ENCODE measurements around the gene FAM221B.

DNA sequence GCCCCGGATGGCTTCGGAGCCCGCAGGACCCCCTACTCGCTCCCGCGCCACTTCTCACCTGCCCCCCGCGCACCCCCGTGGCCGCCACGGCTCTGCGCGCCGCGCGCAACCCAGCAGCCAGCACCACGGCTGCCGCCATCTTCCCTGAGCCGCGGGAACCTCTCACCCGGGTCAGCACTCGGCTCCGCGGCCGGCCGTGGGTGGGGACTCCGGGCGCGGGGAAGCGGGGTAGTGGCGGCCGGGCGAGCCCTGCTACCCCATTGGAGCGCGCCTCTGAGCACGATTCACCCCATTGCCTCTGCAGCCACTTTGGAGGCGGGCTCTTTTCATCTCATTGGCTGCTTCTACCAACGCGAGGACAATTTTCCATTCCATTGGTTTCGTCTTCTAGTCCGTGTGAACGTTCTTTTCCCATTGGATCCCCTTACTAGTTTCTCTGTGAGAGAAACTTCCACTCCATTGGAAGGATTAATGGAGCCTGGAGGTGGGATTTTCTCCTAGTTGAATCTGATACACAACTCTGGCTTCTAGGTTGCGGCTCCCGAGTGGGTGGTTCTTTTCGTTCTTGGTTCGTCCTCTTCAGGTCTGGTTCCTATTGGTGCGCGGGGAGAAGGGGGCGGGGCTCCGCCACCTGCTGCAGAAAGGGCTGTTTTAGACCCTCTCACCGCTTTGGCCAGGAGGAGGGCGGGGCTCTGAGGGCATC is 13.5 kb downstream of the FAM221B start, which contains the start of gene HINT2:
- TF ChIP-seq, protein P1, sequence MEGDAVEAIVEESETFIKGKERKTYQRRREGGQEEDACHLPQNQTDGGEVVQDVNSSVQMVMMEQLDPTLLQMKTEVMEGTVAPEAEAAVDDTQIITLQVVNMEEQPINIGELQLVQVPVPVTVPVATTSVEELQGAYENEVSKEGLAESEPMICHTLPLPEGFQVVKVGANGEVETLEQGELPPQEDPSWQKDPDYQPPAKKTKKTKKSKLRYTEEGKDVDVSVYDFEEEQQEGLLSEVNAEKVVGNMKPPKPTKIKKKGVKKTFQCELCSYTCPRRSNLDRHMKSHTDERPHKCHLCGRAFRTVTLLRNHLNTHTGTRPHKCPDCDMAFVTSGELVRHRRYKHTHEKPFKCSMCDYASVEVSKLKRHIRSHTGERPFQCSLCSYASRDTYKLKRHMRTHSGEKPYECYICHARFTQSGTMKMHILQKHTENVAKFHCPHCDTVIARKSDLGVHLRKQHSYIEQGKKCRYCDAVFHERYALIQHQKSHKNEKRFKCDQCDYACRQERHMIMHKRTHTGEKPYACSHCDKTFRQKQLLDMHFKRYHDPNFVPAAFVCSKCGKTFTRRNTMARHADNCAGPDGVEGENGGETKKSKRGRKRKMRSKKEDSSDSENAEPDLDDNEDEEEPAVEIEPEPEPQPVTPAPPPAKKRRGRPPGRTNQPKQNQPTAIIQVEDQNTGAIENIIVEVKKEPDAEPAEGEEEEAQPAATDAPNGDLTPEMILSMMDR (conservative IDR thresholded peaks at IDR 0.05; ENCODE audit: low read depth in 2 of 2) = no peak
- no peak for TF ChIP-seq EZH2 (IDR thresholded peaks at IDR 0.05; ENCODE audit: low read depth, unreplicated experiment)
- no peak for TF ChIP-seq STAT1 (IDR thresholded peaks at IDR 0.05; ENCODE audit: unreplicated experiment)
- TF ChIP-seq EZH2phosphoT487 (IDR thresholded peaks at IDR 0.05; ENCODE audit: unreplicated experiment) = no peak
- no peak for TF ChIP-seq JUNB (IDR thresholded peaks at IDR 0.05; ENCODE audit: unreplicated experiment)
- peak; percentile 88 for TF ChIP-seq POLR2AphosphoS5 (IDR thresholded peaks at IDR 0.05; ENCODE audit: low read depth)
- TF ChIP-seq, protein P2, sequence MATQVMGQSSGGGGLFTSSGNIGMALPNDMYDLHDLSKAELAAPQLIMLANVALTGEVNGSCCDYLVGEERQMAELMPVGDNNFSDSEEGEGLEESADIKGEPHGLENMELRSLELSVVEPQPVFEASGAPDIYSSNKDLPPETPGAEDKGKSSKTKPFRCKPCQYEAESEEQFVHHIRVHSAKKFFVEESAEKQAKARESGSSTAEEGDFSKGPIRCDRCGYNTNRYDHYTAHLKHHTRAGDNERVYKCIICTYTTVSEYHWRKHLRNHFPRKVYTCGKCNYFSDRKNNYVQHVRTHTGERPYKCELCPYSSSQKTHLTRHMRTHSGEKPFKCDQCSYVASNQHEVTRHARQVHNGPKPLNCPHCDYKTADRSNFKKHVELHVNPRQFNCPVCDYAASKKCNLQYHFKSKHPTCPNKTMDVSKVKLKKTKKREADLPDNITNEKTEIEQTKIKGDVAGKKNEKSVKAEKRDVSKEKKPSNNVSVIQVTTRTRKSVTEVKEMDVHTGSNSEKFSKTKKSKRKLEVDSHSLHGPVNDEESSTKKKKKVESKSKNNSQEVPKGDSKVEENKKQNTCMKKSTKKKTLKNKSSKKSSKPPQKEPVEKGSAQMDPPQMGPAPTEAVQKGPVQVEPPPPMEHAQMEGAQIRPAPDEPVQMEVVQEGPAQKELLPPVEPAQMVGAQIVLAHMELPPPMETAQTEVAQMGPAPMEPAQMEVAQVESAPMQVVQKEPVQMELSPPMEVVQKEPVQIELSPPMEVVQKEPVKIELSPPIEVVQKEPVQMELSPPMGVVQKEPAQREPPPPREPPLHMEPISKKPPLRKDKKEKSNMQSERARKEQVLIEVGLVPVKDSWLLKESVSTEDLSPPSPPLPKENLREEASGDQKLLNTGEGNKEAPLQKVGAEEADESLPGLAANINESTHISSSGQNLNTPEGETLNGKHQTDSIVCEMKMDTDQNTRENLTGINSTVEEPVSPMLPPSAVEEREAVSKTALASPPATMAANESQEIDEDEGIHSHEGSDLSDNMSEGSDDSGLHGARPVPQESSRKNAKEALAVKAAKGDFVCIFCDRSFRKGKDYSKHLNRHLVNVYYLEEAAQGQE (IDR thresholded peaks at IDR 0.05; ENCODE audit: unreplicated experiment) = no peak
- peak; percentile 16; the same call in 1 of the 2 replicates for TF ChIP-seq CREB1 (CRISPR knock-in tag; IDR thresholded peaks at IDR 0.05; ENCODE audit: low read depth)
- 0 out of 2 replicates have a peak, but pooled peaks have one; percentile 52 for TF ChIP-seq ETS1 (IDR thresholded peaks at IDR 0.05)
- no peak for TF ChIP-seq ZNF331 (CRISPR knock-in tag; IDR thresholded peaks at IDR 0.05; ENCODE audit: low read depth)
- TF ChIP-seq, protein P3, sequence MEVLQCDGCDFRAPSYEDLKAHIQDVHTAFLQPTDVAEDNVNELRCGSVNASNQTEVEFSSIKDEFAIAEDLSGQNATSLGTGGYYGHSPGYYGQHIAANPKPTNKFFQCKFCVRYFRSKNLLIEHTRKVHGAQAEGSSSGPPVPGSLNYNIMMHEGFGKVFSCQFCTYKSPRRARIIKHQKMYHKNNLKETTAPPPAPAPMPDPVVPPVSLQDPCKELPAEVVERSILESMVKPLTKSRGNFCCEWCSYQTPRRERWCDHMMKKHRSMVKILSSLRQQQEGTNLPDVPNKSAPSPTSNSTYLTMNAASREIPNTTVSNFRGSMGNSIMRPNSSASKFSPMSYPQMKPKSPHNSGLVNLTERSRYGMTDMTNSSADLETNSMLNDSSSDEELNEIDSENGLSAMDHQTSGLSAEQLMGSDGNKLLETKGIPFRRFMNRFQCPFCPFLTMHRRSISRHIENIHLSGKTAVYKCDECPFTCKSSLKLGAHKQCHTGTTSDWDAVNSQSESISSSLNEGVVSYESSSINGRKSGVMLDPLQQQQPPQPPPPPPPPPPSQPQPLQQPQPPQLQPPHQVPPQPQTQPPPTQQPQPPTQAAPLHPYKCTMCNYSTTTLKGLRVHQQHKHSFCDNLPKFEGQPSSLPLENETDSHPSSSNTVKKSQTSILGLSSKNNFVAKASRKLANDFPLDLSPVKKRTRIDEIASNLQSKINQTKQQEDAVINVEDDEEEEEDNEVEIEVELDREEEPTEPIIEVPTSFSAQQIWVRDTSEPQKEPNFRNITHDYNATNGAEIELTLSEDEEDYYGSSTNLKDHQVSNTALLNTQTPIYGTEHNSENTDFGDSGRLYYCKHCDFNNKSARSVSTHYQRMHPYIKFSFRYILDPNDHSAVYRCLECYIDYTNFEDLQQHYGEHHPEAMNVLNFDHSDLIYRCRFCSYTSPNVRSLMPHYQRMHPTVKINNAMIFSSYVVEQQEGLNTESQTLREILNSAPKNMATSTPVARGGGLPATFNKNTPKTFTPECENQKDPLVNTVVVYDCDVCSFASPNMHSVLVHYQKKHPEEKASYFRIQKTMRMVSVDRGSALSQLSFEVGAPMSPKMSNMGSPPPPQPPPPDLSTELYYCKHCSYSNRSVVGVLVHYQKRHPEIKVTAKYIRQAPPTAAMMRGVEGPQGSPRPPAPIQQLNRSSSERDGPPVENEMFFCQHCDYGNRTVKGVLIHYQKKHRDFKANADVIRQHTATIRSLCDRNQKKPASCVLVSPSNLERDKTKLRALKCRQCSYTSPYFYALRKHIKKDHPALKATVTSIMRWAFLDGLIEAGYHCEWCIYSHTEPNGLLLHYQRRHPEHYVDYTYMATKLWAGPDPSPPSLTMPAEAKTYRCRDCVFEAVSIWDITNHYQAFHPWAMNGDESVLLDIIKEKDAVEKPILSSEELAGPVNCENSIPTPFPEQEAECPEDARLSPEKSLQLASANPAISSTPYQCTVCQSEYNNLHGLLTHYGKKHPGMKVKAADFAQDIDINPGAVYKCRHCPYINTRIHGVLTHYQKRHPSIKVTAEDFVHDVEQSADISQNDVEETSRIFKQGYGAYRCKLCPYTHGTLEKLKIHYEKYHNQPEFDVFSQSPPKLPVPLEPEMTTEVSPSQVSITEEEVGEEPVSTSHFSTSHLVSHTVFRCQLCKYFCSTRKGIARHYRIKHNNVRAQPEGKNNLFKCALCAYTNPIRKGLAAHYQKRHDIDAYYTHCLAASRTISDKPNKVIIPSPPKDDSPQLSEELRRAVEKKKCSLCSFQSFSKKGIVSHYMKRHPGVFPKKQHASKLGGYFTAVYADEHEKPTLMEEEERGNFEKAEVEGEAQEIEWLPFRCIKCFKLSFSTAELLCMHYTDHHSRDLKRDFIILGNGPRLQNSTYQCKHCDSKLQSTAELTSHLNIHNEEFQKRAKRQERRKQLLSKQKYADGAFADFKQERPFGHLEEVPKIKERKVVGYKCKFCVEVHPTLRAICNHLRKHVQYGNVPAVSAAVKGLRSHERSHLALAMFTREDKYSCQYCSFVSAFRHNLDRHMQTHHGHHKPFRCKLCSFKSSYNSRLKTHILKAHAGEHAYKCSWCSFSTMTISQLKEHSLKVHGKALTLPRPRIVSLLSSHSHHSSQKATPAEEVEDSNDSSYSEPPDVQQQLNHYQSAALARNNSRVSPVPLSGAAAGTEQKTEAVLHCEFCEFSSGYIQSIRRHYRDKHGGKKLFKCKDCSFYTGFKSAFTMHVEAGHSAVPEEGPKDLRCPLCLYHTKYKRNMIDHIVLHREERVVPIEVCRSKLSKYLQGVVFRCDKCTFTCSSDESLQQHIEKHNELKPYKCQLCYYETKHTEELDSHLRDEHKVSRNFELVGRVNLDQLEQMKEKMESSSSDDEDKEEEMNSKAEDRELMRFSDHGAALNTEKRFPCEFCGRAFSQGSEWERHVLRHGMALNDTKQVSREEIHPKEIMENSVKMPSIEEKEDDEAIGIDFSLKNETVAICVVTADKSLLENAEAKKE (CRISPR knock-in tag; IDR thresholded peaks at IDR 0.05) = no peak
- TF ChIP-seq NANOG (IDR thresholded peaks at IDR 0.05; ENCODE audit: borderline replicate concordance) = no peak
- TF ChIP-seq ZNF114 (CRISPR knock-in tag; IDR thresholded peaks at IDR 0.05) = no peak

Data from GM23338 (cell line).